B cell (primary cell): ENCODE results near the gene ZBTB4.

Source experiments
- CTCF ChIP-seq: fragments of 200-600 bp; IDR thresholded peaks from one replicate; pipeline ENCODE4 v1.8.0; 2022; ENCODE audit warnings: antibody characterized with exemption, mild to moderate bottlenecking
- EZH2 ChIP-seq: IDR thresholded peaks from 2 replicates; pipeline ENCODE4 v1.6.1; 2012; ENCODE audit warnings: borderline replicate concordance, low read depth, mild to moderate bottlenecking, moderate library complexity, low read length; ENCODE audit not compliant: insufficient read depth, poor library complexity, severe bottlenecking

- TF ChIP-seq EZH2 (no peak), CTCF (no peak)
Observed at GRCh38 chr17:7428557-7428956, 50.9 kb downstream of the ZBTB4 start, which contains the start of gene SPEM3.
